ENCODE measurements around the gene BTD. TPM values are rescaled to one million over a fixed set of nuclear protein-coding genes. Genes with fewer than 3 reads are reported as not detected.

BTD gene
- total RNA-seq, 1 donor: 16.7 TPM

DNA sequence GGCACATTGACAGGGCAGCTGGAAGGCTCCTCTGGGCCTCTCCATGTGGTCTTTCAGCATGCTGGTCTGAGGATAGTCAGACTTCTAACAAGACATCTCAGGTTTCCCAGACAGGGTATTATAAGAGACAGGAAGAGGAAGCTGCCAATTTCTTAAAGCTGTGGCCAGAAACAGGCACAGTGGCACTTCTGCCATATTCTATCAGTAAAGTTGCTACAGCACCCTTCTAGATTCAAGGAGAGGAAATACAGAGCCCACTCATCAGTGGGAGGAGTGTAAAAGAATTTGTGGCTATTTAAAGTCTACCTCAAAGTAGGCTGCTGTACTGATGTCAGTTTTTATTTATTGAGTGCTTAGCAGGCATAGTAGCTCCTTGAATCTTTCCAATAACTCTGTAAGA is 55.5 kb downstream of the BTD start:
- H3K9me3 ChIP-seq (ENCODE audit: low read depth, low read length): peaks cover 26% of the 10 kb centered on the region
- H3K4me3 ChIP-seq (ENCODE audit: low read length): no peak overlapping the region
- no peaks in the 10 kb centered on the region for H3K27me3 ChIP-seq (ENCODE audit: insufficient read depth, low read length)
- no peaks in the 10 kb centered on the region for H3K4me1 ChIP-seq (ENCODE audit: insufficient read depth, low read length)

- no peaks in the 10 kb centered on the region for H3K27me3 ChIP-seq (ENCODE audit: insufficient read depth, low read length)
- H3K9me3 ChIP-seq (ENCODE audit: low read depth, low read length): peaks cover 26% of the 10 kb centered on the region
- H3K4me1 ChIP-seq (ENCODE audit: insufficient read depth, low read length): no peaks in the 10 kb centered on the region
- H3K4me3 ChIP-seq (ENCODE audit: low read length): no peak overlapping the region
Measured at GRCh38 chr3:15659254-15659975, 57.9 kb downstream of the BTD start.

DNA sequence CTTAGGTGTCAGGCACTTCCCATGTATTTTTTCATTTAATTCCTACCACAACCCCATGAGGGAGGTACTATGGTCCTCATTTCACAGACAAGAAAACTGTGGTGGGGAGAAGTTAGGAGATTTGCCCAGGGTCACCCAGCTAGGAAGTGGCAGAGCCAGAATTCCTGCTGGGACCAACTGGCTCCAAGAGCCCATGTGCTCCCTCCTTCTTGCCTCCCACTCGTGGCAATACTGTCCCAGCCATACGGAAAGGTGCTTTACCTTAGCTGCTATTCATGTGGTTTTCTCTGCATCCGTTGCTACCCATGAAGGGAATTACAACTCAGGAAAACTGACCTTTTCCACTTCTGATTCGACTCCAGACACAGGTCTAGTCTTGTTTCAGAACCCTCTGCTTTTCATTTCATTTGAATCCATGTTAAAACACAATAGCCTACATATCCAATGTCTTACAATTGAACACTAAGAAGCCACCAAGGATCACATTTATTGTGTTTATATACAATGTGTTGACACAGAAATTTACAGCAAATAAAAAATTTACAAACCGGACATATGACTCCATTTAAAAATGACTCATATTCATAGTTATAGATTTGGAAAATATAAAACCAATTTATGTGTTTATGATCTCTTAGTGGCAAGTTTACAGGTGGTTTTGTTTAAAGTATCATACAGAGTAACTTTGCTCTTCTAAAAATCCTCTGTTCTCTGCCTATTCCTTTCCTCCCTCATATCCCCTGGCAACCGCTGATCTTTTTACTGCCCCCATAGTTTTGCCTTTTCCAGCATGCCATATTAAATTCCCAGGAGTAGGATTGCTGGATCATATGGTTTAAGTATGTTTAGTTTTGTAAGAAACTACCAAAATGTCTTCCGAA is 58.8 kb downstream of the BTD start:
- H3K4me3 ChIP-seq (ENCODE audit: low read length): no peak overlapping the region
- H3K9me3 ChIP-seq (ENCODE audit: low read depth, low read length): peaks cover 22% of the 10 kb centered on the region
- H3K4me1 ChIP-seq (ENCODE audit: insufficient read depth, low read length): no peaks in the 10 kb centered on the region
- no peaks in the 10 kb centered on the region for H3K27me3 ChIP-seq (ENCODE audit: insufficient read depth, low read length)

DNA sequence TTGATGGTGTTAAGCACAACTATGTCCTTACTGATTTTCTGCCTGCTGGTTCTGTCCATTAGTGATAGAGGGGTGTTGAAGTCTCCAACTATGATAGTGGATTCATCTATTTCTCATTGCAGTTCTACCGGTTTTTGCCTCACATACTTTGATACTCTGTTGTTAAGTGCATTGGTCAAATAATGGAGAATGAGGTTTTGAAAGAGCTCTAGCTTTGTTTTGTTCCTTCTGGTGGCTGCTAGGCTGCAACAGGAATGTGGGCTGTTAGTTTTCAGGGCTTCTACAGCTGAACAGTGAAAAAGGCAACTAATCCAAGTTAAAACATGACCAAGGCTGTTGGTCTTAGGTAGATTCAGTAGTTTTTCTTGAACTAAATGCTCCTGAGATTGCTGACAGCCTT is 62.6 kb downstream of the BTD start:
- H3K9me3 ChIP-seq (ENCODE audit: low read depth, low read length): no peaks in the 10 kb centered on the region
- no peak overlapping the region for H3K4me3 ChIP-seq (ENCODE audit: low read length)
- peaks cover 4% of the 10 kb centered on the region for H3K4me1 ChIP-seq (ENCODE audit: insufficient read depth, low read length)
- no peaks in the 10 kb centered on the region for H3K27me3 ChIP-seq (ENCODE audit: insufficient read depth, low read length)

GRCh38 chr3:15665510-15666150 is 64.1 kb downstream of the BTD start:
- H3K9me3 ChIP-seq (ENCODE audit: low read depth, low read length): no peaks in the 10 kb centered on the region
- peaks cover 4% of the 10 kb centered on the region for H3K4me1 ChIP-seq (ENCODE audit: insufficient read depth, low read length)
- H3K27me3 ChIP-seq (ENCODE audit: insufficient read depth, low read length): no peaks in the 10 kb centered on the region
- no peak overlapping the region for H3K4me3 ChIP-seq (ENCODE audit: low read length)

GRCh38 chr3:15666277-15666676 is 64.7 kb downstream of the BTD start:
- H3K4me1 ChIP-seq (ENCODE audit: insufficient read depth, low read length): peaks cover 4% of the 10 kb centered on the region
- no peaks in the 10 kb centered on the region for H3K9me3 ChIP-seq (ENCODE audit: low read depth, low read length)
- no peak overlapping the region for H3K4me3 ChIP-seq (ENCODE audit: low read length)
- H3K27me3 ChIP-seq (ENCODE audit: insufficient read depth, low read length): no peaks in the 10 kb centered on the region

- no peak overlapping the region for H3K4me3 ChIP-seq (ENCODE audit: low read length)
- H3K4me1 ChIP-seq (ENCODE audit: insufficient read depth, low read length): peaks cover 4% of the 10 kb centered on the region
- H3K9me3 ChIP-seq (ENCODE audit: low read depth, low read length): no peaks in the 10 kb centered on the region
- H3K27me3 ChIP-seq (ENCODE audit: insufficient read depth, low read length): no peaks in the 10 kb centered on the region
Measured at GRCh38 chr3:15667484-15667883, 65.9 kb downstream of the BTD start.

DNA sequence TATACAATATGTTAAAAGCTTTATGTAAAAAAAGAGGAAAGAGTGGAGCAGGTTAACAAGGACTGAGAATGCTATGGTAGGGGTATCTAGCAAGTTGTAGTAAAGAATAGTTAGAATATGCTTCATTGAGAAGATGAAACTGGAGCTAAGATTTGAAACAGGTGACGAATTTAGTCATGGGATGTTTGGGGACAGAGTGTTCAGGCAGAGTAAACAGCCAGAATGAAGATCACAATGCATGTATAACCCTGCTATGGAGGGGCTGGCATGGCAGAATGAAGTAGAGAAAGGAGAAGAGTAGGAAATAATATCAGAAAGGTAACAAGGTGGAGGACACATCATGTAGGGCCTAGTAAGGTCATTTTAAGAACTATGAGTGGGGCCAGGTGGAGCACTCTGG is 72.0 kb downstream of the BTD start:
- Histone ChIP-seq H3K9me3 (ENCODE audit: low read depth, low read length) (no peaks in the 10 kb centered on the region), H3K27me3 (ENCODE audit: insufficient read depth, low read length) (no peaks in the 10 kb centered on the region), H3K4me3 (ENCODE audit: low read length) (no peak overlapping the region), H3K4me1 (ENCODE audit: insufficient read depth, low read length) (no peaks in the 10 kb centered on the region)

- no peaks in the 10 kb centered on the region for H3K27me3 ChIP-seq (ENCODE audit: insufficient read depth, low read length)
- H3K9me3 ChIP-seq (ENCODE audit: low read depth, low read length): no peaks in the 10 kb centered on the region
- H3K4me3 ChIP-seq (ENCODE audit: low read length): no peak overlapping the region
- no peaks in the 10 kb centered on the region for H3K4me1 ChIP-seq (ENCODE audit: insufficient read depth, low read length)
Measured at GRCh38 chr3:15676259-15676658, 74.7 kb downstream of the BTD start.

DNA sequence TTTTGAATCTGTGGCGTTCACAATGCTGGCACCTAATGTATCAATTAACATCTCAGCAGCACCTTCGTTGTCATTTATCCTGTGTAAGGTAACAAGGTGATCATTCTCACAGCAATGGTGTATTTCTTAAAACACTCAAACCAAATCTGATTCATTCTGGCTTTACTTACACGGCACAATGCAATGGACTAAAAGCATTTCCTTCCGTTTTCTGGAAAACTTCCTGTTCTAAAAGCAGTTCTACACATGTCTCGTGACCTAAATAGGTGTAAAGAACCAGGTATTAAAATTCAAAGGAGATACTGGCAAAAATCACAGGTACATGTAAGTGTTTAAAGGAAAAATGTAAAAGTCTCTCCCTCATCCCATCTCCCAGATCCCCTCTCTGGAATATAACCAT is 77.8 kb downstream of the BTD start:
- Histone ChIP-seq H3K4me1 (ENCODE audit: insufficient read depth, low read length) (peaks cover 12% of the 10 kb centered on the region), H3K27me3 (ENCODE audit: insufficient read depth, low read length) (no peaks in the 10 kb centered on the region), H3K4me3 (ENCODE audit: low read length) (no peak overlapping the region), H3K9me3 (ENCODE audit: low read depth, low read length) (no peaks in the 10 kb centered on the region)

GRCh38 chr3:15681668-15682067 is 80.1 kb downstream of the BTD start:
- no peak overlapping the region for H3K4me3 ChIP-seq (ENCODE audit: low read length)
- H3K27me3 ChIP-seq (ENCODE audit: insufficient read depth, low read length): no peaks in the 10 kb centered on the region
- H3K4me1 ChIP-seq (ENCODE audit: insufficient read depth, low read length): peaks cover 15% of the 10 kb centered on the region
- no peaks in the 10 kb centered on the region for H3K9me3 ChIP-seq (ENCODE audit: low read depth, low read length)

DNA sequence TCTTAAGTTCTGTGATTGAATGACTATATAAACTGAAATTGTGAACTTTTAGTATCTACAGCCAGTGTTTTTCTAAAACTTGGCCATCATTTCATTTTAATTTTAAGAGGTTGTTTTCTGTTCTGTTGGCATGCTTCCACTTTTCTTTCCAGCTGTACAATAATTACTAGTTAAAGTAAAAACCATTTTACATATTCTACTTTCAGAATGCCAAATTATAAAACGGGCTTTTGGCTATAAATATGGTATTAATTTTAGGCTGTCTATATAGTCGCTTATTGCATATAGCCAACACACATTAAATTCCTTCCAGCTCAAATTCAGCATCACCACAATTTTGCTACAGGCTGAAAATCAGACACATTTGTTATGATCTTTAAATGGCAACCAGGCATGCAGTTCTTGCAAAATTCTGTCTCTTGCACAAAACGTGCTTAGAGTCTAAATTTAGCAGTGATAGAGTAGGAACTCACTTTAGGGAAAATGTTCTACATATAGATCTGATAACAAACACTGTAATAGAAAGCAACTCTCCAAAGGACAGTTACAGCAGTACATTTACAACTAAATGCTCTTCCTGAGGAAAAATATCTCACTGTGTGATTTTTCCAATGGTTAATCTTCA is 81.1 kb downstream of the BTD start:
- Histone ChIP-seq H3K4me1 (ENCODE audit: insufficient read depth, low read length) (peaks cover 15% of the 10 kb centered on the region), H3K9me3 (ENCODE audit: low read depth, low read length) (no peaks in the 10 kb centered on the region), H3K27me3 (ENCODE audit: insufficient read depth, low read length) (no peaks in the 10 kb centered on the region), H3K4me3 (ENCODE audit: low read length) (no peak overlapping the region)

- H3K4me3 ChIP-seq (ENCODE audit: low read length): no peak overlapping the region
Measured at GRCh38 chr3:15683253-15683652, 81.7 kb downstream of the BTD start.

GRCh38 chr3:15685927-15686326 is 84.4 kb downstream of the BTD start:
- Histone ChIP-seq H3K4me1 (ENCODE audit: insufficient read depth, low read length) (peaks cover 15% of the 10 kb centered on the region), H3K27me3 (ENCODE audit: insufficient read depth, low read length) (no peaks in the 10 kb centered on the region), H3K9me3 (ENCODE audit: low read depth, low read length) (no peaks in the 10 kb centered on the region), H3K4me3 (ENCODE audit: low read length) (no peak overlapping the region)

More at GRCh38 chr3:15683253-15683652, 81.7 kb downstream of the BTD start:
- no peaks in the 10 kb centered on the region for H3K27me3 ChIP-seq (ENCODE audit: insufficient read depth, low read length)
- H3K4me1 ChIP-seq (ENCODE audit: insufficient read depth, low read length): peaks cover 15% of the 10 kb centered on the region
- H3K9me3 ChIP-seq (ENCODE audit: low read depth, low read length): no peaks in the 10 kb centered on the region

DNA sequence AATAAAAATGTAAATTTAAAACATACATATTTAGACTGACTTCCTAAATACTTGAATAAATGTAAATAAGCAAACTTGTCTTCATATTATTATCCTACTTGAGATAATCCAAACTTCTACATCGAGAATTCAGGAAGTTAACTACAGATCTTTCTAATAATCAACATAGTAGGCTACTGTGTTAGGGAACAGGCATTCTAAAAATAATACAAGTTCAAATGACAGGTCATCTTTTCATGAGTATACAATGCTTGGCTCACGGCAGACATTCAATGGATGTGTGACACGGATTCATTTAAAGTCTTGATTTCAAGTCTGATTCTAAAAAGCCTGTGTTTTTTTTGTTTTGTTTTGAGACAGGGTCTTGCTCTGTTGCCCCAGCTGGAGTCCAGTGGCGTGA is 88.7 kb downstream of the BTD start:
- no peaks in the 10 kb centered on the region for H3K9me3 ChIP-seq (ENCODE audit: low read depth, low read length)
- peaks cover 3% of the 10 kb centered on the region for H3K4me1 ChIP-seq (ENCODE audit: insufficient read depth, low read length)
- H3K4me3 ChIP-seq (ENCODE audit: low read length): no peak overlapping the region
- no peaks in the 10 kb centered on the region for H3K27me3 ChIP-seq (ENCODE audit: insufficient read depth, low read length)

Data from mononuclear cell (primary cell).